ENCODE data around the gene KBTBD4. TPM values are rescaled to one million over a fixed set of nuclear protein-coding genes. Genes with fewer than 3 reads are reported as not detected.

KBTBD4 gene
- total and polyA plus RNA-seq, 2 of the 13 experiments (the other 11 are each of a cell fraction or from before 2014, with no cell fraction given), result 8.5 to 12.8 TPM

DNA sequence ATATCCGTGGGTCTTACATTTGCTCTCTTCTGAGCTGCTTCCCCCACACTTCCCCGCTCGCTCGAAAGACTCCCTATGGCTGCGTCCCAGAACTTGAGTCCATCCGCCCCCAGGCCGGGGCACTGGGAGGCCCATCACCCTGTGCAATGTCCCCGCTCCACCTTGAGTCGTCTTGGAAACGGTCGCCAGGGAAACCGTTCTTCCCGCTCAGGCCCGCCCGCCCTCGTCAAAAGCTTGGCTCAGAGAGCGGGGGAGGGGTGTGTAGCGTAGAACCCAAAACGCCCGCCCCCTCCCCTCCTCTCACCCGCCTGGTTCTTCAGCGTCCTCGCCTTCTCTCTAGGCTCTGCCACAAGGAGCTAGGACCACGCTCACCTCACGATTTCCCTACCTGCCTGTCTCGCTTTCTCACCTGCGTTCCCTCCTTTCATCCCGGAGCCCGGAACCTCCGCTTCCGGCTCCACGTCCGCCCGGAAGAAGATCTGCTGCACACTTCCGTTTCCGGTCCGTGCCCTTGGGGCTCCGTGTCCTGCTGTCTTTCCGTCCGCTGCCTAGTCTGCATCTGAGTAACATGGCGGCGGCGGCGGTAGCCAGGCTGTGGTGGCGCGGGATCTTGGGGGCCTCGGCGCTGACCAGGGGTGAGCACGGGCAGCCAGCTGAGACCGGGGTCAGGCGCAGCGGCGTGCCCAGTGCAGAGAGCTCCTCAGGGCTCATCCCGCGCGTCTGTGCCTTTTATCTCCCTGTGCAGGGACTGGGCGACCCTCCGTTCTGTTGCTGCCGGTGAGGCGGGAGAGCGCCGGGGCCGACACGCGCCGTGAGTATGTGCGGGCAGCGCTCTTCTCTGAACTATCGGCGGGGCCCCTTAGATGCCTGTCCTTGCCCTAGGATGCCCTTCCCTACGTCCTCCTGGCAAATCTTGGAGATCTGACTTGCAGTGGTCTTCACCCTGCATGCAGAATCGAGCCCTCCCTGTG, at the start of gene KBTBD4, which contains the start of gene NDUFS3 (continued):
- TF ChIP-seq, protein P1, sequence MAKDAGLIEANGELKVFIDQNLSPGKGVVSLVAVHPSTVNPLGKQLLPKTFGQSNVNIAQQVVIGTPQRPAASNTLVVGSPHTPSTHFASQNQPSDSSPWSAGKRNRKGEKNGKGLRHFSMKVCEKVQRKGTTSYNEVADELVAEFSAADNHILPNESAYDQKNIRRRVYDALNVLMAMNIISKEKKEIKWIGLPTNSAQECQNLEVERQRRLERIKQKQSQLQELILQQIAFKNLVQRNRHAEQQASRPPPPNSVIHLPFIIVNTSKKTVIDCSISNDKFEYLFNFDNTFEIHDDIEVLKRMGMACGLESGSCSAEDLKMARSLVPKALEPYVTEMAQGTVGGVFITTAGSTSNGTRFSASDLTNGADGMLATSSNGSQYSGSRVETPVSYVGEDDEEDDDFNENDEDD (CRISPR knock-in tag; IDR thresholded peaks at IDR 0.05; ENCODE audit: borderline replicate concordance), result peak; percentile 81; the same call in 1 of the 2 replicates
- TF ChIP-seq ZNF770 (CRISPR knock-in tag; IDR thresholded peaks at IDR 0.05) (peak; percentile 38; the same call in 1 of the 2 replicates), ZNF12 (CRISPR knock-in tag; IDR thresholded peaks at IDR 0.05) (peak; percentile 88), ZNF333 (CRISPR knock-in tag; IDR thresholded peaks at IDR 0.05; ENCODE audit: borderline replicate concordance) (no peak), ZNF761 (CRISPR knock-in tag; conservative IDR thresholded peaks at IDR 0.05) (0 out of 2 replicates have a peak, but pooled peaks have one; percentile 83)

GRCh38 chr11:47628026-47628425, 49.3 kb upstream of the KBTBD4 start:
- no peaks in the 10 kb centered on the region for H3K4me1 ChIP-seq (ENCODE audit: insufficient read depth, low read length)
- no peaks in the 10 kb centered on the region for H4K20me1 ChIP-seq (ENCODE audit: insufficient read depth, low read length)
- H3K36me3 ChIP-seq (replicated peaks in 1 of 2; ENCODE audit: control insufficient read depth in 1 of 2, insufficient read depth in 2 of 2, low read length in 2 of 2), result peaks cover 23 to 62% of the 10 kb centered on the region in 2 experiments; a peak in 4 of 5 replicates
- intact Hi-C loops (cut with micrococcal nuclease; ENCODE audit: unreplicated experiment), result no loop called here
- H3K4me3 ChIP-seq (replicated peaks in 1 of 3; ENCODE audit: insufficient read depth in 1 of 3, low read depth in 2 of 3, low read length in 3 of 3), result no peak overlapping the region
- WGBS (ENCODE audit: low lambda C conversion rate), result 100% methylated on average over 4 of the region's 4 CpGs
- FAIRE-seq (no peak), ATAC-seq (no peak), DNase-seq (ENCODE audit: low spot score) (no peak)
- no TSS peak for BruUV-seq (replicated peaks)
- no peak overlapping the region for H3K4me2 ChIP-seq (ENCODE audit: low read depth, low read length)
- no peak overlapping the region for H2AFZ ChIP-seq (ENCODE audit: low read length)
- H3K79me2 ChIP-seq (ENCODE audit: insufficient read depth, low read length), result no peaks in the 10 kb centered on the region
- POLR2A ChIA-PET, result no interaction called here
- CTCF ChIA-PET (ENCODE audit: low intra/inter-chr PET ratio, low total read pairs), result no interaction called here
- H3K27me3 ChIP-seq (ENCODE audit: control insufficient read depth in 1 of 2, insufficient read depth in 2 of 2, low read length in 2 of 2), result no peaks in the 10 kb centered on the region
- no peak overlapping the region for H3K27ac ChIP-seq (ENCODE audit: extremely low read length, insufficient read depth, low read length)
- no peak for TF ChIP-seq SYNCRIP (IDR thresholded peaks at IDR 0.05; ENCODE audit: insufficient read depth, low read depth, low read length)
- TF ChIP-seq ZNF720 (CRISPR knock-in tag; IDR thresholded peaks at IDR 0.05), result no peak
- TF ChIP-seq ZFP62 (CRISPR knock-in tag; IDR thresholded peaks at IDR 0.05), result no peak
- no peak for TF ChIP-seq ZNF597 (CRISPR knock-in tag; IDR thresholded peaks at IDR 0.05)
- no peak overlapping the region for H3K9ac ChIP-seq (ENCODE audit: insufficient read depth, low read depth, low read length)
- no peaks in the 10 kb centered on the region for H3K9me3 ChIP-seq (ENCODE audit: low read length)
- in situ Hi-C loops (cut with HindIII; ENCODE audit: extremely low pct_ligation_motif_present, low pct_unique_long_range_greater_than_20kb), result no loop called here
